ENCODE results near the gene SRRM3. TPM values are rescaled to one million over a fixed set of nuclear protein-coding genes. Genes with fewer than 3 reads are reported as not detected.
A peak's percentile ranks its signal among the peaks of the same experiment; 100 is the strongest.

Gene SRRM3
- total RNA-seq, 1 experiment from 2014 or later = 12.7 TPM

DNA sequence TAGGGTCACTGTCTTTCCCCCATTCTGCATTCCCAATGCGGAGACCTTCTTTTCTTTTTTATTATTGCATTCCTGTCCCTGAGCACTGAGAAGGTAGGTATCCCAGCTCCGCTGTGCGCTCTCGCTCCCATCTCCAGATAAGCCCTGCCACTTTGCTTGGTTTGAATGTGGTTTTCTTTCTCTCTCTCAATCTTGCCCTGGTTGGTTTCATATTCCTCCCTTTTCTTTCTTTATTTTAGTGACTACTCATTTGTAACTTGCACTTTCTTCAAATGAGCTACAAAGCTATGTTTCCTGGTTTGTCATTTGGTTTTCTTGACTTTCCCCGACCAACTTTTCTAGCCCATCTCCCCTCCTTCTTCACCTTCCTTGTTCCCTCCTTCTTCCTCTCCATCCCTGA lies 71.8 kb downstream of the SRRM3 start:
- ATAC-seq (no peak), DNase-seq (ENCODE audit: low read depth, low spot score) (no peak)
- ChIA-PET CTCF (interaction anchor here (0.9 to 1.3 kb wide), 2 partner anchors 11 to 95 kb away, joined by 3 to 7 read pairs; no protein-coding TSS in a partner anchor), RAD21 (ENCODE audit: low non-redundant PET in 1 of 2, low total read pairs in 2 of 2, uncharacterized antibody in 2 of 2, unreplicated experiment in 2 of 2) (no interaction called here), POLR2A (no interaction called here)
- H3K9me2 ChIP-seq (ENCODE audit: insufficient read depth) = no peaks in the 10 kb centered on the region
- H3K4me1 ChIP-seq (ENCODE audit: control insufficient read depth in 1 of 2, insufficient read depth in 2 of 2, low read length in 2 of 2) = peaks cover 0 to 2% of the 10 kb centered on the region in 2 experiments; a peak in 1 of 4 replicates
- no peak overlapping the region for H3K4me2 ChIP-seq (ENCODE audit: low read length)
- no peaks in the 10 kb centered on the region for H3K36me3 ChIP-seq (ENCODE audit: control insufficient read depth in 1 of 2, insufficient read depth in 2 of 2, low read length in 2 of 2)
- H3K79me2 ChIP-seq (ENCODE audit: insufficient read depth, low read length) = no peaks in the 10 kb centered on the region
- no peak overlapping the region for H2AFZ ChIP-seq (ENCODE audit: low read depth, low read length, poor library complexity, severe bottlenecking)
- H3K9ac ChIP-seq (ENCODE audit: low read length) = no peak overlapping the region
- H3K4me3 ChIP-seq (replicated peaks in 1 of 2; ENCODE audit: low read depth in 1 of 2, low read length in 2 of 2) = no peak overlapping the region
- no peaks in the 10 kb centered on the region for H3K27me3 ChIP-seq (ENCODE audit: insufficient read depth, low read length)
- intact Hi-C loops (cut with micrococcal nuclease) = no loop called here
- H3K9me3 ChIP-seq (ENCODE audit: control insufficient read depth in 1 of 2, insufficient read depth in 1 of 2, low read depth in 1 of 2, low read length in 2 of 2) = no peaks in the 10 kb centered on the region
- BruUV-seq (replicated peaks) = no TSS peak
- TF ChIP-seq CEBPB (IDR thresholded peaks at IDR 0.05; ENCODE audit: low read depth) (no peak), ELF1 (IDR thresholded peaks at IDR 0.05; ENCODE audit: borderline replicate concordance, low read depth) (no peak), POLR2AphosphoS5 (IDR thresholded peaks at IDR 0.05; ENCODE audit: low read depth, low read length) (no peak), SP1 (IDR thresholded peaks at IDR 0.05; ENCODE audit: low read depth) (no peak), EZH2phosphoT487 (IDR thresholded peaks at IDR 0.05; ENCODE audit: borderline replicate concordance) (no peak), ZFX (IDR thresholded peaks at IDR 0.05) (no peak)
- H3K27ac ChIP-seq (ENCODE audit: low read depth, low read length) = no peak overlapping the region
- H4K20me1 ChIP-seq (ENCODE audit: insufficient read depth) = no peaks in the 10 kb centered on the region

DNA sequence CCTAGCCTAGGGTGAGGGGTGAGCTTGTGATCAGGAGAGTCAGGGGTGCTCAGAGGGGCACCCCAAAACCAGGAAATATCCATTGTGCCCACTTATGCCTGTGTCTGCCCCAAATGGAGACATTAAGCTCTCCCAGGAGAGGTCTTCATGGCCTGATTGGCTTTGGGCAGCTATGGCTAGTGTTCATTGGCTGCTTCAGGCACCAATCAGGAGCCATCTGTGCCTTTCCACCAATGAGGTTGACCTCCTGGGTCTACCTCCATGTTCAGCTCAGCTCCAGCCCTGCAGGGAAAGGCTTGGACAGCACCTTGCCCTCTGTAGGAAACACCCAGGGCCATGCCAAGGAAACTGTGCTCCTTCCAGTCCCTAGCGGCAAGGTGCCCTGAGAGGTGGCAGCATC lies 76.8 kb downstream of the SRRM3 start:
- RAD21 ChIA-PET (ENCODE audit: low non-redundant PET in 1 of 2, low total read pairs in 2 of 2, uncharacterized antibody in 2 of 2, unreplicated experiment in 2 of 2) = no interaction called here
- TF ChIP-seq TCF7L2 (IDR thresholded peaks at IDR 0.05; ENCODE audit: borderline replicate concordance, extremely low read depth, insufficient read depth, insufficient read length) (no peak), EZH2 (IDR thresholded peaks at IDR 0.05) (no peak), SRF (IDR thresholded peaks at IDR 0.05; ENCODE audit: low read depth) (no peak), POLR2AphosphoS5 (IDR thresholded peaks at IDR 0.05; ENCODE audit: low read depth, low read length) (no peak), ZFX (IDR thresholded peaks at IDR 0.05) (no peak), RAD21 (IDR thresholded peaks at IDR 0.05; ENCODE audit: low read depth) (no peak), JUND (IDR thresholded peaks at IDR 0.05) (no peak), CBX3 (IDR thresholded peaks at IDR 0.05; ENCODE audit: low read depth) (no peak), EGR1 (IDR thresholded peaks at IDR 0.05; ENCODE audit: low read depth) (no peak)
- TF ChIP-seq, protein P1, sequence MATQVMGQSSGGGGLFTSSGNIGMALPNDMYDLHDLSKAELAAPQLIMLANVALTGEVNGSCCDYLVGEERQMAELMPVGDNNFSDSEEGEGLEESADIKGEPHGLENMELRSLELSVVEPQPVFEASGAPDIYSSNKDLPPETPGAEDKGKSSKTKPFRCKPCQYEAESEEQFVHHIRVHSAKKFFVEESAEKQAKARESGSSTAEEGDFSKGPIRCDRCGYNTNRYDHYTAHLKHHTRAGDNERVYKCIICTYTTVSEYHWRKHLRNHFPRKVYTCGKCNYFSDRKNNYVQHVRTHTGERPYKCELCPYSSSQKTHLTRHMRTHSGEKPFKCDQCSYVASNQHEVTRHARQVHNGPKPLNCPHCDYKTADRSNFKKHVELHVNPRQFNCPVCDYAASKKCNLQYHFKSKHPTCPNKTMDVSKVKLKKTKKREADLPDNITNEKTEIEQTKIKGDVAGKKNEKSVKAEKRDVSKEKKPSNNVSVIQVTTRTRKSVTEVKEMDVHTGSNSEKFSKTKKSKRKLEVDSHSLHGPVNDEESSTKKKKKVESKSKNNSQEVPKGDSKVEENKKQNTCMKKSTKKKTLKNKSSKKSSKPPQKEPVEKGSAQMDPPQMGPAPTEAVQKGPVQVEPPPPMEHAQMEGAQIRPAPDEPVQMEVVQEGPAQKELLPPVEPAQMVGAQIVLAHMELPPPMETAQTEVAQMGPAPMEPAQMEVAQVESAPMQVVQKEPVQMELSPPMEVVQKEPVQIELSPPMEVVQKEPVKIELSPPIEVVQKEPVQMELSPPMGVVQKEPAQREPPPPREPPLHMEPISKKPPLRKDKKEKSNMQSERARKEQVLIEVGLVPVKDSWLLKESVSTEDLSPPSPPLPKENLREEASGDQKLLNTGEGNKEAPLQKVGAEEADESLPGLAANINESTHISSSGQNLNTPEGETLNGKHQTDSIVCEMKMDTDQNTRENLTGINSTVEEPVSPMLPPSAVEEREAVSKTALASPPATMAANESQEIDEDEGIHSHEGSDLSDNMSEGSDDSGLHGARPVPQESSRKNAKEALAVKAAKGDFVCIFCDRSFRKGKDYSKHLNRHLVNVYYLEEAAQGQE (IDR thresholded peaks at IDR 0.05; ENCODE audit: low read depth) = no peak
- H3K9me3 ChIP-seq (ENCODE audit: control insufficient read depth in 1 of 2, insufficient read depth in 1 of 2, low read depth in 1 of 2, low read length in 2 of 2) = no peaks in the 10 kb centered on the region
- no peak overlapping the region for H3K9ac ChIP-seq (ENCODE audit: low read length)
- H3K4me3 ChIP-seq (replicated peaks in 1 of 2; ENCODE audit: low read depth in 1 of 2, low read length in 2 of 2) = no peak overlapping the region
- no peak overlapping the region for H3K27ac ChIP-seq (ENCODE audit: low read depth, low read length)
- no peaks in the 10 kb centered on the region for H3K36me3 ChIP-seq (ENCODE audit: control insufficient read depth in 1 of 2, insufficient read depth in 2 of 2, low read length in 2 of 2)
- no peak for DNase-seq (ENCODE audit: low read depth, low spot score)
- H3K79me2 ChIP-seq (ENCODE audit: insufficient read depth, low read length) = peaks cover 2% of the 10 kb centered on the region; the same call in 1 of the 2 replicates
- intact Hi-C loops (cut with micrococcal nuclease) = no loop called here
- H3K4me2 ChIP-seq (ENCODE audit: low read length) = peak overlapping the region; percentile 19; the same call in 1 of the 2 replicates
- H4K20me1 ChIP-seq (ENCODE audit: insufficient read depth) = no peaks in the 10 kb centered on the region
- POLR2A ChIA-PET = no interaction called here
- H3K9me2 ChIP-seq (ENCODE audit: insufficient read depth) = no peaks in the 10 kb centered on the region
- CTCF ChIA-PET = interaction anchor here (1.2 to 1.6 kb wide), 2 partner anchors 14 to 16 kb away, joined by 3 to 9 read pairs; no protein-coding TSS in a partner anchor
- peak; percentile 69 for ATAC-seq
- no TSS peak for BruUV-seq (replicated peaks)
- no peaks in the 10 kb centered on the region for H3K27me3 ChIP-seq (ENCODE audit: insufficient read depth, low read length)
- H2AFZ ChIP-seq (ENCODE audit: low read depth, low read length, poor library complexity, severe bottlenecking) = peak overlapping the region; percentile 45
- H3K4me1 ChIP-seq (ENCODE audit: control insufficient read depth in 1 of 2, insufficient read depth in 2 of 2, low read length in 2 of 2) = peaks cover 9 to 19% of the 10 kb centered on the region in 2 experiments

Measured in HCT116 (cell line).